Peyer's patch (tissue), 4 donors: Measurements from ENCODE around the gene ANKRD2. TPM values are rescaled to one million over a fixed set of nuclear protein-coding genes. Genes with fewer than 3 reads are reported as not detected.

Experiments
- DNase-seq, 3 donors: peaks; one replicate each; pipeline ENCODE4 v3.0.0-alpha.2; 2017 to 2019
- H3K27ac ChIP-seq, 4 donors: fragments of 200-600 bp; sonication (generic); one replicate each; pipeline ENCODE4 v1.5.1; 2016 to 2019
- H3K27me3 ChIP-seq, 2 donors: fragments of 200-600 bp; sonication (generic); one replicate each; pipeline ENCODE4 v1.5.1; 2019
- H3K36me3 ChIP-seq, 3 donors: fragments of 200-600 bp; sonication (generic); one replicate each; pipeline ENCODE4 v1.5.1; 2016 to 2019
- H3K4me1 ChIP-seq, 4 donors: fragments of 200-600 bp; sonication (generic); one replicate each; pipeline ENCODE4 v1.5.1; 2016 to 2019
- H3K4me3 ChIP-seq, 4 donors: fragments of 200-600 bp; sonication (generic); 1 replicate in 3 of 4; 2 replicates in 1 of 4; pipeline ENCODE4 v1.5.1; 2016 to 2019; ENCODE audit warnings: mild to moderate bottlenecking in 1 of 4
- H3K9me3 ChIP-seq, 4 donors: fragments of 200-600 bp; sonication (generic); one replicate each; pipeline ENCODE4 v1.5.1; 2016 to 2019; ENCODE audit warnings: mild to moderate bottlenecking in 1 of 4
- POLR2A ChIP-seq, 2 donors: fragments of 450-650 bp; IDR thresholded peaks; one replicate each; pipeline ENCODE4 v1.5.1; 2017; ENCODE audit warnings: antibody characterized with exemption in 2 of 2, mild to moderate bottlenecking in 2 of 2, moderate library complexity in 2 of 2
- total RNA-seq, 4 donors: library from RNA; depleted of rRNA; stranded (reverse); fragments of >200 nt; gene quantifications; one replicate each; pipeline ENCODE4 v1.1.0, GENCODE V29; 2016
- TF ChIP-seq, protein P1 (sequence below), 6 experiments: fragments of 450-650 bp in 4 of 6; fragments of 200-600 bp in 2 of 6; sonication (generic) in 1 of 6; IDR thresholded peaks; one replicate each; pipeline ENCODE4 v1.5.1; 2017 to 2019; ENCODE audit warnings: antibody characterized with exemption in 6 of 6, mild to moderate bottlenecking in 3 of 6, moderate library complexity in 1 of 6

The ANKRD2 gene
- total RNA-seq, 4 donors from 2014 or later = not detected

DNA sequence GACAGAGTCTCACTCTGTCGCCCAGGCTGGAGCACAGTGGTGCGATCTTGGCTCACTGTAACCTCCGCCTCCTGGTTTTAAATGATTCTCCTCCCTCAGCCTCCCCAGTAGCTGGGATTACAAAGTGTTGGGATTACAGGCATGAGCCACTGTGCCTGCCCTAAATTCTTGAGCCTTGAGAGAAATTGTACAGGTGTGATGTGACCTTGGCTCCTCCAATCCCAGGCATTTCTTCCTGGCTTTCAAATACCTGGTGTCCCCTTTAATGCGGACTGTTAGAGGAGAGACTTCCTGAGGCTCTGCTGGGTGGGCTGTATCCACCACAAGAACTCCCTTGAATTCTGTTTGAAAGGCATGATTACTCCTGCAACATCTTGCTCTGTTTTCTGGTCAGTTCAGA, 45.7 kb downstream of the ANKRD2 start:
- no peak for DNase-seq
- no peak overlapping the region for H3K4me3 ChIP-seq
- TF ChIP-seq, protein P1, sequence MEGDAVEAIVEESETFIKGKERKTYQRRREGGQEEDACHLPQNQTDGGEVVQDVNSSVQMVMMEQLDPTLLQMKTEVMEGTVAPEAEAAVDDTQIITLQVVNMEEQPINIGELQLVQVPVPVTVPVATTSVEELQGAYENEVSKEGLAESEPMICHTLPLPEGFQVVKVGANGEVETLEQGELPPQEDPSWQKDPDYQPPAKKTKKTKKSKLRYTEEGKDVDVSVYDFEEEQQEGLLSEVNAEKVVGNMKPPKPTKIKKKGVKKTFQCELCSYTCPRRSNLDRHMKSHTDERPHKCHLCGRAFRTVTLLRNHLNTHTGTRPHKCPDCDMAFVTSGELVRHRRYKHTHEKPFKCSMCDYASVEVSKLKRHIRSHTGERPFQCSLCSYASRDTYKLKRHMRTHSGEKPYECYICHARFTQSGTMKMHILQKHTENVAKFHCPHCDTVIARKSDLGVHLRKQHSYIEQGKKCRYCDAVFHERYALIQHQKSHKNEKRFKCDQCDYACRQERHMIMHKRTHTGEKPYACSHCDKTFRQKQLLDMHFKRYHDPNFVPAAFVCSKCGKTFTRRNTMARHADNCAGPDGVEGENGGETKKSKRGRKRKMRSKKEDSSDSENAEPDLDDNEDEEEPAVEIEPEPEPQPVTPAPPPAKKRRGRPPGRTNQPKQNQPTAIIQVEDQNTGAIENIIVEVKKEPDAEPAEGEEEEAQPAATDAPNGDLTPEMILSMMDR (IDR thresholded peaks at IDR 0.05) = no peak
- no peak for TF ChIP-seq POLR2A (IDR thresholded peaks at IDR 0.05)

DNA sequence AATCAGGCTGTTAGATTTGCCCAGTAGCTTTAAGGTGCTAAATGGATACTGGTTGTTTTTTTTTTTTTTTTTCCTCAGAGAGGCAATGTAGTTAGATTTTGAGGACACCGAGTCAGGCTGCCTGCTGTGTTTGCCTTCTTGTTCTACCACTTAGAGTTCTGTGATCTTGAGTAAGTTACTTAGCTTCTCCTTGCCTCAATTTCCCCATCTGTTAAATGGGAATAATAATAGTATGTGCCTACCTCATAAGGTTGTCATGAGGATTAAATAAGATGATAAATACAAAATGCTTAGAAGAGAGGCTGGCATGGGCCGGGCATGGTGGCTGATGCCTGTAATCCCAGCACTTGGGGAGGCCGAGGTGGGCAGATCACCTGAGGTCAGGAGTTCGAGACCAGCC, 46.2 kb downstream of the ANKRD2 start:
- Histone ChIP-seq H3K27me3 (no peaks in the 10 kb centered on the region), H3K4me3 (no peak overlapping the region), H3K36me3 (no peaks in the 10 kb centered on the region), H3K9me3 (no peaks in the 10 kb centered on the region), H3K4me1 (no peaks in the 10 kb centered on the region), H3K27ac (no peak overlapping the region)
- TF ChIP-seq, protein P1 (IDR thresholded peaks at IDR 0.05) = no peak
- TF ChIP-seq POLR2A (IDR thresholded peaks at IDR 0.05) = no peak
- no peak for DNase-seq

More for the DNA sequence above, 45.7 kb downstream of the ANKRD2 start:
- Histone ChIP-seq H3K27ac (no peak overlapping the region), H3K36me3 (no peaks in the 10 kb centered on the region), H3K27me3 (no peaks in the 10 kb centered on the region), H3K9me3 (no peaks in the 10 kb centered on the region), H3K4me1 (no peaks in the 10 kb centered on the region)

DNA sequence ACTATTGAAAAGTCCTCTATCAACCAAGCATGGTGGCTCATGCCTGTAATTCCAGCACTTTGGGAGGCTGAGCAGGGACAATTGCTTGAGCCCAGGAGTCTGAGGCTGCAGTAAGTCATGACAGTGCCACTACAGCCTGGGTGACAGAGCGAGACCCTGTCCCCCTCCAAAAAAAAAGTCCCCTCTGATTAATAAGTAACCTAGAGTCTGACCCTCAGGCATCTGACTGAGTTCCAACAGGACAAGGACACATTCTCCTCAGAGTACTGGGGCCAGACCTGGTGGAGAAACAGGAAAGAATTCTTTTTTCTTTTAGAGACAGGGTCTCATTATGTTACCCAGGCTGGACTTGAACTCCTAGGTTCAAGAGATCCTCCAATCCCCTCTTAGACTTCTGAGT, 50.7 kb downstream of the ANKRD2 start:
- H3K27ac ChIP-seq = no peak overlapping the region
- H3K9me3 ChIP-seq = no peaks in the 10 kb centered on the region
- TF ChIP-seq POLR2A (IDR thresholded peaks at IDR 0.05) = no peak
- TF ChIP-seq, protein P1 (IDR thresholded peaks at IDR 0.05) = no peak
- no peak overlapping the region for H3K4me3 ChIP-seq
- H3K27me3 ChIP-seq = no peaks in the 10 kb centered on the region
- H3K4me1 ChIP-seq = no peaks in the 10 kb centered on the region
- H3K36me3 ChIP-seq = no peaks in the 10 kb centered on the region
- DNase-seq = no peak

DNA sequence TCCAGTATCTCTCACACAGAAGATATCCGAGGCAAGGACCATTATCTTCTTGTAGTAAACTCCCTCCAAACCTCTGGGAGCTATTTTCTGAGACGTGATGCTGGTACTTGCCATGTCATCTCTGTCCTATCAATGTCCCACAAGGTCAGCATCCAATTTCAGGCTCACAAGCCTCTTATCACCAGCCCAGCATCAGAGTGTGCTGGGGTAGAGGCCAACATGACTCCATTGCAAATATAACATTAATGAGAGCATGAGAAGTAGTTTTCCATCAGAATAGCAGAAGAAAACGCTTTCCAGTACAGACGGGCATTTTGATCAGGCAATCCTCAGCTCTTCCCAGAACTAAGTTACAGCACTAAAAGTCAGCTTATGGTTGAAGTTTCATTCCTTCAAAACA, 55.2 kb downstream of the ANKRD2 start:
- Histone ChIP-seq H3K4me1 (peaks cover 0 to 5% (median 0%) of the 10 kb centered on the region in 4 donors), H3K9me3 (no peaks in the 10 kb centered on the region), H3K27ac (no peak overlapping the region), H3K36me3 (no peaks in the 10 kb centered on the region), H3K27me3 (no peaks in the 10 kb centered on the region), H3K4me3 (no peak overlapping the region)
- TF ChIP-seq, protein P1 (IDR thresholded peaks at IDR 0.05) = no peak
- no peak for TF ChIP-seq POLR2A (IDR thresholded peaks at IDR 0.05)
- DNase-seq = no peak

DNA sequence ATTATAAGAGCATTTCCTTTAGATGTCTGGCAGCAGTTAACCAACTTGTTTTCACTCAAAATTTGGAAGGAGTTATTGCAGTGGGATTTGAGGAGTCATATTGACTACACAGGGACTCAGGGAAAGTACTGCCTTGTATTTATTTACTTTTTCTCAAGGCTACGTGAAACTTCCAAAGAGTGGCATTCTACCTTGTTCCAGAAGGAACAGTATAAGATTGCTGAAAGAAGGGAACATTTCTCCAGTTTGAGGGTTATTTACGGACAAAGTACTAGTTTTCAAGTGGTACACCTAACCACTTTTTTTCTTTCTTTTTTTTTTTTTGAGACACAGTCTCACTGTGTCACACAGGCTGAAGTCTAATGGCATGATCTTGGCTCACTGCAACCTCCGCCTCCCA, 55.6 kb downstream of the ANKRD2 start:
- TF ChIP-seq, protein P1 (IDR thresholded peaks at IDR 0.05) = no peak
- H3K36me3 ChIP-seq = no peaks in the 10 kb centered on the region
- no peaks in the 10 kb centered on the region for H3K27me3 ChIP-seq
- no peaks in the 10 kb centered on the region for H3K9me3 ChIP-seq
- no peak overlapping the region for H3K27ac ChIP-seq
- no peak for DNase-seq
- H3K4me1 ChIP-seq = peaks cover 0 to 8% (median 0%) of the 10 kb centered on the region in 4 donors
- no peak overlapping the region for H3K4me3 ChIP-seq

DNA sequence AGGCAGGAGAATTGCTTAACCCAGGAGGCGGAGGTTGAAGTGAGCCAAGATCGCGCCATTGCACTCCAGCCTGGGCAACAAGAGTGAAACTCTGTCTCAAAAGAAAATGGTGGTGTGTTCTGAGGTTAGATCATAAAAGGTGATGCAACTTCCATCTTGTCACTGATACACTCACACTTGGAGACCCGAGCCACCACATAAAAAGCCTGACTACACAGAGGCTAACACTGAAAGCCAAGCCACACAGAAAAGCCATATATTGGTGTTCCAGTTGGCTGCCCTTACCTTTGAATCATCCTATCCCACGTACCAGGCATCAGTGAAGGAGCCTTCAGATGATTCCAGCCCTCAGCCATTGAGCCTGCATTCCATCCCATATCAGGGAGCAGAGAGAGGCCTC, 56.7 kb downstream of the ANKRD2 start:
- H3K4me3 ChIP-seq = no peak overlapping the region
- TF ChIP-seq, protein P1 (IDR thresholded peaks at IDR 0.05) = no peak
- no peak for TF ChIP-seq POLR2A (IDR thresholded peaks at IDR 0.05)
- H3K27me3 ChIP-seq = no peaks in the 10 kb centered on the region
- H3K27ac ChIP-seq = no peak overlapping the region
- H3K36me3 ChIP-seq = no peaks in the 10 kb centered on the region
- H3K4me1 ChIP-seq = peaks cover 0 to 8% (median 0%) of the 10 kb centered on the region in 4 donors
- no peak for DNase-seq
- H3K9me3 ChIP-seq = no peaks in the 10 kb centered on the region
